HG02970 (cell line): Measurements from ENCODE around the gene SMAD7.

Source experiments
- ATAC-seq: cut with Tn5 transposase; IDR thresholded peaks from one replicate; pipeline ENCODE4 v1.9.1; 2021; ENCODE audit warnings: mild to moderate bottlenecking, moderate library complexity, moderate number of reproducible peaks; ENCODE audit not compliant: unreplicated experiment, low FRiP score

Gene SMAD7

GRCh38 chr18:48950536-48951447 lies at the start of gene SMAD7:
SMAD7 (minus strand) TSS chr18:48950965; CDS start chr18:48950424, 541 bp downstream.
- ATAC-seq = no peak

- ATAC-seq = no peak
Observed at GRCh38 chr18:48999569-48999968, 48.8 kb upstream of the SMAD7 start.

GRCh38 chr18:48997985-48998831 lies 47.4 kb upstream of the SMAD7 start:
- no peak for ATAC-seq

DNA sequence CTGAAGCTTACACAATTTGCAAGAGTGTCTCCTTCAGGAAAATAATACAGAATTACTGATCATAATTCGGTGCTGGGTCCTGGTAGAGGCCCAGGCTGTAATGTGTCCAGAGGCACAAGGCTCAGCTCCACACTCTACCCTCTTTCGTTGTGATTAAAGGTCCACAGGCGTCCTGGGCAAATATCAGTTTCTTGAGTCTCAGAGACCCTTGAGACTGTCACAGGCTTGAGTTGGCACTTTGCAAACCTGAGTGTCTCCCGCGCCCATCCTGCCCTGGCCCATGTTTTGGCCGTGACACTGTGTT lies 46.9 kb upstream of the SMAD7 start:
- ATAC-seq = no peak

DNA sequence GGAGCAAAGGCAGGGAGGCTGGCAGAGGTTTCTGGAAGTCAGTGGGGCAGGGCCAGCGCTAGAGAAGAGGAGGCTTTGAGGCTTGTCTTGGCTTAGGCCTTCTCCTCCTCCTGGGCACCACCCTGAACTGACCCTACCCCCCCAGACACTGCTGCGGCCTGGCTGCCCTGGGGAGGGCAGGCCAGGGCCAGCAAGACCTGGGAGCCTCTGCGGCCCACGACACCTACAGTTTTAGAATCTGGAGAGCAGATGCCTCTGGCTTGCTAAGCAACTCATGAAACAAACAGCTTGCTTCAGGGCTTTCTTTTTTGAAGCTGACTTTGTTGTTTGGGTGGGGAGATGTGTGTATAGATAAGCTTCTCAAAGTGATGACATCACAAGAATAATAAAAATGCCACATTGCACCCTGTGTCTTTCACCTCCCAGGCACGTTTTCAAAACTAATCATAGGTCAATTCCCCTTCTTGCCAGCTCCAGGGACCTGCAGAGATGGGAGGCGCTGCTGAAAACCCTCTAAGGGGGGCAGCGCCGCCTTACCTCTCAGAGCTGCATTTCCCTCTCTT lies 46.2 kb upstream of the SMAD7 start:
- no peak for ATAC-seq

DNA sequence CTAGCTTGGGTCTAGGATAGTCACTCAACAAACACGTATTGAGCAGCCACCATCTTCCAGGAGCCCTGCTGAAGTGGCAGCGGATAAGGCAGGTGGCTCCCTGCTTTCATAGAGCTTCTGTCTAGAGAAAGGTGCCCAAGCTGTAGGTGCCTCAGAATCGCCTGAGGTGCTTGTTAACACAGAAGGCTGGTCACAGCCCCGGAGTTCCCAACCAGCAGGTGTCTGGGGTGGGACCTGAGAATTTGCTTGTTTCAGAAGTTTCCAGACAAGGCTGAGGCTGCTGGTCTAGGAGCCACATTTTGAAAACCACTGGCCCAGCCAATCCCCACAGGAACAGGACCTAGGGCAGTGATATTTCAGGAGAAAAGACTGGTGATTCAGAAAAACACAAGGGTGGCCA lies 45.3 kb upstream of the SMAD7 start:
- no peak for ATAC-seq

DNA sequence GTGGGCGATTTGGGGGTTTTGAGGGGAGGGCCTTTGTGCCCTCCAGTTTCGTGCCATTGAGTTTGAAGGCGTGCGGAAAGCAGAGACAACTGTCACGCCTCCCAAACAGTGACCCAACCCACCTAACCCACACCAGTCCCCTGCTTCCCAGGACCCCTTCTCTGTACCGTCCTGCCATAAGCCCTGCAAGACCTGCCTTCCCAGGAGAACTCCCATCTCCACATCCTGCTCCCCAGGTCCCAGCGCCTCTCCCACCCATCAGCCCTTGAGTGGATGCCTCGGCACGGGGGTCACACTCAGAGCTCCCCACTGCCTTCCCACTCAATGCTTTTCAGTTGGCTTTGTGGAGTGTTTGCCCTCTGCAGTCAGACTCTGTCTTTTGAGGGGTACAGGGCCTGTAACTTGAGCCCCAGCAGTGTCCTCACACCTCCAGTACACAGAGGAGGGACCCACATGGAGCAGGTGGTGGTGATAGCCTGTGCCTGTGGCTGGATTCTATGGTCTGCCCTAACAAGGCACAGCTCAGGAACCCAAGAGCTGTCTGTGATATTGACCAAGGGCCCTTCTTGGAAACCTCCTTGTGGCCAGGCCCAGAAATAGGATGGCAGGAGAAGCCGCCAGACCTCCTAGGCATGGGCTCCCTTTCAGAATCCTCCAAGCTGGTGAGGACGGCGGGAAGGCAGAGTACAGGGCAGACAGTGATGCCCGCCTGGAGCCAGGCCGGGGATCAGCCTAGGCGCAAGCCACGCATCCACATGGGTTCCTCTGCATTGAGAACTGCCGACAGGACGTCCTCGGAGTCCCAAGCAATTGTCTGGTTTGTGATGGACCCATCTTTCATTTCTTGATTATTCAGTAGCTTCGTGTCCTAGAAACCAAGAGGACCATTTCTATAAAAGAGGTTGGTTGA lies 44.4 kb upstream of the SMAD7 start:
- ATAC-seq = no peak

DNA sequence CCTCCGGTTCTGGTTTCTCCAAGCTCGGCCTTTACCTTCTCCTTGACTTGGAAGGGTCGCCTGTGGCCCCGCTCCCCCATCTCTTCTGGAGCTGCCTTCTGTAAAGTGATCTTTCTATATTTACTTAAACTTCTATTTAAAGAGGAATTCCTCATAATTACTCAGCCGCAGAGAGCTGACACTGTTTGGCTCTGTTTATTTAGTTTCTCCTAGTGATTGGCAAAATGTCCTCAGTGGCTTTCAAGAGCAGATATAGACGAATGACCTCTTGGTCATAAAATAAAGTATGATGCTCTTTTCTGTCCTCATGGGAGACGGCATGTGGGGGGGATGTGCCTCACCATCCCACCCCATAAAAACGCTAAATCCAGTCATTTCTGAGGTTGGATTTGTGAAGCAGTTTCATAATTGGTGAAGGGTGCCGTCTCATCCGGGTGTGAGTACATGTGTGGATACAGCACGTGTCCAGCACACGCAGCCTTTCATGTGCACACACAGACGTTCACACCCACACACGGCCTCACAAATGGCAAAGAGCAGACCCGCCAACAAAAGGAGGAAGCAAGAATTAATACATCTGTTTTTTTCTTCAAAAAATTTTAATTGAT lies 43.4 kb upstream of the SMAD7 start:
- ATAC-seq = no peak

GRCh38 chr18:48993586-48993985 lies 42.8 kb upstream of the SMAD7 start:
- ATAC-seq = no peak

DNA sequence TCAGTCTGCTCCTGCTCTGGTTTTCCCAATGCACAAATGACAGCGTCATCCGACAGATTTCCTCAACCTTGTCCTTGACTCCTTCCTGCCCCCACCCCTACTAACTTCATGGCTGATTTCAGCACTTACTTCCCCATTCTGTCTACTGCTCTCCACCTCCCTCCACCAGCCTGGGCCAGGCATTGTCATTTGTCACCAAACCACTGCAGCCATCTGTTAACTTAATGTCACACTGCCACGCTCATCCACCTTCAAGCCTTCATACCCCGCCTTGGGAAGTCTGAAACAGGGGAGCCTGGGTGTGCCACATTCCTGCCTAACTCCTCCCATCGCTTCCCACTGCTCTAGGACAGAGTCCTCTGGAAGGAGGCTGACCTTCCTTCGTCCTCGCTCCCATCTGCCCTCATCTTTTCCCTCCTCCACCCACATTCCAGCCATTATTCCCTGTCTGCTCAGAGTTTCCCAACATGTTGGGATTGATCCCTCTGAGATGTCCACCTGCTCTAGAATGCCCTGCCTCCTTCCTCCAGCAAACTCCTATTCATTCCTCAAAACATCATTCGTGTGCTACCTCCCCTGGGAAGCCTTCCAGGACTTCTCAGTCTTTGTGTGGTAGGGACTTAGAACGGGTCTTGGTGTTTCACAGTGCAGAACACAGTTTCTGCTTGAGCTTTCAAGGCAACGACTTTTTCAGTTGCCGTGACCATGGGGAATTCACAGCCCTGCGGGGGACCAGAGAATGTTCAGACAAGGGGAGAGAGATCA lies 42.2 kb upstream of the SMAD7 start:
- ATAC-seq = no peak

DNA sequence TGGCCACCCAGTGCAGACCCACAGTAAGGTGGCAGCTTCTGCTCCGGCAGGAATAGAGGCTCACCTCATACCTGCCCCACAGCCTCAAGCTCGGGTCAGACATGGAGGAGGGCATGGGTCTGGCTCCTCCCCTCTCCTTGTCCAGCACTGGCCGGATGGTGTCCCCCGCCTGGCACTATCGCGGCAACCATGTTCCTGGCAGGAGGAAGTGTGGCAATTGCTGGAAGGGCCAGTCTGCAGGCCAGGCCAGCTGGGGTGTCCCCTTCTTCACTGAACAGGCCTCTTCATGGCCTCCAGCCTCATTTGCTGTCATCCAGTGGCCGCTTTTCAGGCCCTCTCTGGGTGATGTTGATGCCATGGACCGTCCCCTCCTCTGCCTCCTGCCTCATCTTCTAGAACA lies 41.4 kb upstream of the SMAD7 start:
- ATAC-seq = no peak

GRCh38 chr18:48991676-48992075 lies 40.9 kb upstream of the SMAD7 start:
- ATAC-seq = no peak

DNA sequence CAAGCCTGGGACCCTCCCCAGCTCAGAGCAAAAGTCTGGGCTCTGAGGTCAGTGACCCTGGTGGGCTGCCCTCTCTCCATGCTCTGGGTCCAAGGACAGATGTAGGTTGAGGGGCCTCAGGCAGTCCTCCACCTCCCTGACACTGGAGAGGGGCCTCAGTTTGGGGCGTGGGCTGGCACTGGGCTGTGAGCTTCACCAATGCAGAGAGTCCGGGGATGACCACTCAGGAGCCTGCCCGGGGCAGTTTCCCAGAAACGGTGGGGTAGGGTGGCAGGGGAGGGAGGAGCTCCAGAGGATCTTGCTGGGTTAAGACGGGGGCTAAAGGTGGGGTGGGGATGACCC lies 40.5 kb upstream of the SMAD7 start:
- no peak for ATAC-seq

- no peak for ATAC-seq
Observed at GRCh38 chr18:48990481-48991318, 39.9 kb upstream of the SMAD7 start.

- ATAC-seq = no peak
Observed at GRCh38 chr18:48989304-48990303, 38.8 kb upstream of the SMAD7 start.

DNA sequence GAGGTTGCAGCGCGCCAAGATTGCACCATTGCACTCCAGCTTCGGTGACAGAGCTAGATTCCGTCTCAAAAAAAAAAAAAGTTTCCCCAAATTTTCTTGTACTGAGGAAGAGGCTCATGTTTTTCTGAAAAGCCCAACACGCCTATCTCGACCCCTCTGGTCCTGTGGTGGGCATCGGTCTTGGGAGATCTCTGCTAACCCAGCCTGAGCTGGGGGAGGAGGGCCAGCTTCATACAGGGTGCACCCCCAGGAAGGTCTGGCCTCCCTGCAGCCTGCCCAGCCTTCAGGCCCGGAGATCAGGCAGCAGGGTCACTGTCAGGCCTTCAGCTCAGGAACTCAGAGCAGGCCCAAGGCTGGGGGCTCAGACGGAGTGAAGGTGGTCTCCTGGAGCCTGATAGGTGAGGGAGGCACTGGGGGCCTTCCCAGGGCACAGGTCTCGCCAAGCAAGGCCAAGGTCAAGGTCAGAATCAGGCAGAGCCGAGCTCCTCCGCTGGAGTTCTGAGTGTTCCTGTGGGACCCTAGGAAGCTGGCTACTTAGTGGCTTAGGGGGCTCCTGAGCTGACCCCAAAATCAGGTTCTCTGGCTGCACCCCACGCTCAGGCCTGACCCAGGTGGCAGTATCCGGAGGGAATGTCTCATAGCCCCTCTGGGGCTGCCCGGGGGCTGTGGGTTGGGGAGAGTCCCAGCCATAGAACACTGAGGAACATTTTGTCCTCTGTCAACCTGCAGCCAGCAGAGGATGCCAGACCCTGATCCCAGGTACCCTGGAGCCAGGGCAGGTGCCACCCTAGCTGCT lies 37.9 kb upstream of the SMAD7 start:
- no peak for ATAC-seq
